Stimulated activated naive CD8-positive, alpha-beta T cell treated with anti-CD3 and anti-CD28 coated beads, Interleukin-15, Interleukin-2, amounts not matched to agents 100 U/mL and 50 U/mL, for 24 hours (primary cell): ENCODE results near the gene ARHGEF28.

ENCODE experiments used
- ATAC-seq: fragments of 150-1000 bp; cut with Tn5 transposase; one replicate; pipeline ENCODE4 v1.10.0; 2021
- DNase-seq: peaks from one replicate; pipeline ENCODE4 v3.0.0; 2021

Gene ARHGEF28

DNA sequence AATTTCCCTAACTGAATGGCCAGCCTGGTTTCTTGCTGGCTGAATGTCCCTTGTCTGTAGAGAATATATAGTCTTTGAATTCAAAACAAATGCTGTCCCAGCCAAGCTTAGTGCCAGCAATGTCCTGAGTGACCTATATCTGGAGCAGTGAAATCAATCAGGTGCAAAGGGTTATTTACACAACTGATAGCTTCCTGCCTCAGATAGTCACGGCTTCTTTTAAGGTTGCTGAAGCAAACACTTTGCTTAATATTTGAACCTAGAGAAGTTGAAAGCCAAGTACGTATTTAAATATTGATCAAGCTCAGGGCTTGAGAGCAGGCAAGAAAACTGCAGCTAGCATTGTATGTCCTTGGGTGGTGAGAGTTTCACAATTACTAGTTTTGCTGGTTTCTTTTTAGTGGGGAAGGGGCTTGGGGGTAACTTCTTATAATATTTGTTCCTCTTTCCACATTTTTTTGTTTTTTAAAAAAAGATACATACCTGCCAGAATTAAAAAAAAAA lies 2.0 kb upstream of the ARHGEF28 start:
- DNase-seq (no peak), ATAC-seq (no peak)

DNA sequence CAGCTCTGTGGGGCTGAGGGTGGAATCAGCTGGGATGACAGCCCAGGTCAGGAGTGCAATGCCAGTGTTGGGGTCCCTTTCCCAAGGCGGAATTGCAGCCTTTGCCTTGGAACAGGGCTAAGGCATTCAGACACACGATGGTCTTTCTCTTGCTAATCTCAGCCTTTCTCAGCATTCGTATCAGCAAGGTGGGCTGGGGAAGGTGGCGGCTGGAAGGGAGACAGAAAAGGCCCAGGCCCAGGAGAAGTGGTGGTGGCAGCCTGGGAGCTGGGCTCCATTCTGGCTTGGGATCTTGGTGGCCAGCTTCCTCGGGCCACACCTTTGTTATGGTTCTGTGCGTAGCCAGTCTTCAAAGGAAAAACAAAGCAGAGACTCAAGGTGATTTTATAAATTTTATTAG lies 1.1 kb upstream of the ARHGEF28 start:
- no peak for DNase-seq
- ATAC-seq, result no peak

DNA sequence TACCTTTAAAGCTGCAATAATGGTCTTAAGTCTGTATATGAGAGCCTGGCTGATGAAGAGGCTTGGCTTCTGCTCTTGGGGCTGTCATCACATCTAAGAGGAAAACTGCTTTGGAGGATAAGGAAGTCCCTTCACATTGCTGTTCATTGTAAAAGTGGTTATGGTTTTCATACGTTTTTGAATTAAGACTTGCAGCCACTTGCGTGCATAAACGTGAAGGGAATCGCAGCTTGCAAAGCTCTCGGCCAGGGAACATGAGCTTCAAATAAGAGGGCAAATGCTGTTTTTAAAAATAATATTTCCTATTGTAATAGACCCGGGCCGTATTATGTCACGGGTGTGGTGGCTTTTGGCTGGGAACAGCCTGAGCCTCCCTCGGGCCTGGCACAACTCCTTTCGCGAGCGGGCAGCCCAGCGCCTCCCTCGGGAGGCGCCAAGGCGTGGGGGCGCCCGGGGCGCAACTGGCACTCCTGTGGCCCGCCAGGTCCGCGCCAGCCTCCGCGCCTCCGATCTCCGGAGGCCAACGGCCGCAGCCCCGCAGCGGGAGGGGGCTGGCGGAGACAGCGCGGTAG lies 538 bp upstream of the ARHGEF28 start:
- DNase-seq (no peak), ATAC-seq (peak; percentile 45)

DNA sequence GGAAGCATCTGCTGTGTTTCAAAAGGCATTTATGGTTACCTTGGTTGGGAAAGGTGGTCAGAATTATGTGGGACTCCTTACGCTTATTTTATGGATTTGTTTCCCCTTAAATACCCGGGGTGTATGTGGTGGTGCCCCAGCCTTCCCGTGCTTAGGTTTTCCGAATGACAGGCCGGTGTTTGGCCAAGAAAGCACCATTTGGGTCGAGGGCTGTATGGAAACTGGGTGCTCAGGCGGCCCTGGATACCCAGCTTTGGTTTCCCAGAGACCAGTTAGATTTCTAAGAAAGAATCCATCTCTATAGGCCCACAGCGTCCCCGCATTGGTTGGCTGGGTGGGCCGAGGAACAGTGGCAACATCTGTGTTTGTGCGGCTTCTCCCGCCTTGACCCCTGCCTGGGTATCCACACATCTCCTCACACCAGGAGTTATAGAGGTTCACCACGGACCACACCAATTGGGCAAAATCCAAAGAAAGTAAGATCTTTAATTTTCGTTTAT lies 868 bp downstream of the ARHGEF28 start:
- no peak for ATAC-seq
- no peak for DNase-seq

DNA sequence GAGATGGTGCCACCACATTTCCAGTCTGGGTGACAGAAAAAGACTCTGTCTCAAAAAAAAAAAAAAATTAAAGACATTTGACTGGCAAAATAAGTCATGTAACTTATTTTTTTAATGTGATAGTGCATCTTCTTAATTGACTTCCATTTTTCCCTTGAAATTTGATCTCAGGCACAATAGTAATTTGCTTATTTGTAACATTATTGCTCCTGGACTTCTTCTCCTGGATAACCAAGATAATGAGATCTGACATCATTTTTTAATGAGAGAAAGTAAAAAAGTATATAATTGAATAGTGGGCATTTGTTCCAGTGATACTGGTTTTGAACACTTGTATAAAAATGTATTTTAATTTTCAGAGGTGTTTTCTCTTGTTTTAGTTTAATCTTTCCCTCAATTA lies 3.5 kb downstream of the ARHGEF28 start:
- ATAC-seq (no peak), DNase-seq (no peak)

DNA sequence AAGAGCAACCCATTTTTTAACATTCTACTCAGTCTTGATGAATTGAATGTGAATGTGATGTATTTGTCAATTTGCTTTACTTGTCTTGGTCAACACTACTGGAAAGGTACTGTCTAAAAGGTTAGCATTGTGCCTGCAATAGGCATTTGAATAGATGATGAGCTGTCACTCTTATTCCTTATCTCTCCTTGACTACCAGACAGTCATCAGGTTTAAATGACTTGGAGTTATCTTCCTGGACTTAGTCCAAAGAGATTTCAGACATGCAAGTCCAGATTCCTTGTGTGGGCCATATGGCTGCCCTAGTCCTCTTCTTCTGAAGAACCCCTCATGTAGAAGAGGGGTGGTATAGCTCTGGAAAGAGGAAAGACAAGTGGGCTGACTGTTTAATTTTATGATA lies 4.8 kb downstream of the ARHGEF28 start:
- DNase-seq (no peak), ATAC-seq (no peak)

DNA sequence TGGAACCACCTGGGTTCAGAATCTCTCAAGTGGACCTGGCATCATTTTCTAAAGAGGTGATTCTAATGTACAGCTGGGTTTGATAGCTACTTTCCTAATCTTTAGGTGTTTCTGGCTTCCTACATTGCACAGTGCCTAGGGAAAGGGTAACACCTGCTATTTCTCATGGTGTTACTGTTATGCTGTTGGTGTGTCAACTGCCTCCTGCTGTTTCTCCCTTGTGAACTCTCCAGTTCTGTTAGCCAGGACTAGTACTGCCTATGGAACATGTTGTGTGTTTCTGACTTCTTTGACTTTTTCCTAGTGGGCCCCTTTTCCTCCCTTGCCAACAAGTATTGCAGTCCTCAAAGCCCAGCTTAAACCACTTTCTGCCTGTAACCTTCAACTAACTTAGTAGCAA lies 5.5 kb downstream of the ARHGEF28 start:
- no peak for DNase-seq
- ATAC-seq, result no peak

DNA sequence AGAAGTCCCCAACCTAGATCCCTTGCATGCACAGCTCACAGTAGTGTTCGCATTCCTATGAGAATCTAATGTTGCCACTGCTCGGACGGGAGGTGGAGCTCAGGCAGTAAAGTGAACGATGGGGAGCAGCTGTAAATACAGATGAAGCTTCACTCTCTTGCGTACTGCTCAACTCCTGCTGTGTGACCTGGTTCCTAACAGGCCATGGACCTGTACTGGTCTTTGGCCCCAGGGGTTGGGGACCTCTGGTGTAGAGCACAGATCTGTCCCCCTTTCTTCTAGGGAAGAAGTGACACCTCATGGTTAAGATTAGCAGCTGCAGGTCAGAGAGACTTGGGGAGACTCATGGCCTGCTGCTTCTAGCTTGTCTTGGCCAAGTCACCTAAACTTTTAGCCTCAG lies 7.1 kb downstream of the ARHGEF28 start:
- no peak for DNase-seq
- ATAC-seq, result no peak

DNA sequence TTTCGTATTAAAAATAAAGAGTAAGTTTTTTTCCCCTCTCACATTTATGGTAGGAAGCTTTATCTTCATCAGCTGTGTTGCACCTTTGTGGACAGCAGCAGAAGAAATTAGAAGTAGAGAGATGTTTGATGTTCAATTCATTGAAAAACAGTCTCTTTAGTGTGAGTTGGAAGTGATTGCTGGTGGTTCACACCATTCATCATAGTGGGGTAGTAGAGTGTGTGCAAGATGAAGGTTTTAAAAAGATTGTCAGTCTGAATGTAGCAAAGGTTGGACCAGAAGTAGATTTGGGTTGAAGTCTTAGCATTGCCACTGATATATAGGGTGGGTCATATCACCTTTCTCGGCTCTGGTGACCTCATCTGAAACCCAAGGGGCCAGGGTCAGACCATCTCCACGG lies 10.4 kb downstream of the ARHGEF28 start:
- no peak for DNase-seq
- ATAC-seq, result no peak

DNA sequence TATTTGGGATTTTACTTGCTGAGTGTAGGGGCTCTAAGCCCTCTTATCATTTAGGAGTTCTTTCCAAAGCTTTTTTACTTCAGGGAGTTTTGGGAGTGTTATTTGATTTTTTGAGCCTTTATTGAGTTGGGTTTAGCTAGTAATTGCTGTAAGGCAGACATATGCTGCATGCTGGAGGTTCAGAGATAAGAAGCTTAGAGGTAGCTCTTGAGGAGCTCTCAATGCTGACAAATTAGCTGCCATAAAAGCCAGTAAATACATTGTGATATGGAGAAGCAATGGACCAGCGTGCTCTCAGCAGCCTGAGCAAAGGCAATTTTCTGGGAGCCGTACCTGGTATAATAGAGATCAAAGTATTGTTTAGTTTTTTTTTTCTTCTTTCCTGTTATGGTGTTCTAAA lies 11.6 kb downstream of the ARHGEF28 start:
- DNase-seq (no peak), ATAC-seq (no peak)

DNA sequence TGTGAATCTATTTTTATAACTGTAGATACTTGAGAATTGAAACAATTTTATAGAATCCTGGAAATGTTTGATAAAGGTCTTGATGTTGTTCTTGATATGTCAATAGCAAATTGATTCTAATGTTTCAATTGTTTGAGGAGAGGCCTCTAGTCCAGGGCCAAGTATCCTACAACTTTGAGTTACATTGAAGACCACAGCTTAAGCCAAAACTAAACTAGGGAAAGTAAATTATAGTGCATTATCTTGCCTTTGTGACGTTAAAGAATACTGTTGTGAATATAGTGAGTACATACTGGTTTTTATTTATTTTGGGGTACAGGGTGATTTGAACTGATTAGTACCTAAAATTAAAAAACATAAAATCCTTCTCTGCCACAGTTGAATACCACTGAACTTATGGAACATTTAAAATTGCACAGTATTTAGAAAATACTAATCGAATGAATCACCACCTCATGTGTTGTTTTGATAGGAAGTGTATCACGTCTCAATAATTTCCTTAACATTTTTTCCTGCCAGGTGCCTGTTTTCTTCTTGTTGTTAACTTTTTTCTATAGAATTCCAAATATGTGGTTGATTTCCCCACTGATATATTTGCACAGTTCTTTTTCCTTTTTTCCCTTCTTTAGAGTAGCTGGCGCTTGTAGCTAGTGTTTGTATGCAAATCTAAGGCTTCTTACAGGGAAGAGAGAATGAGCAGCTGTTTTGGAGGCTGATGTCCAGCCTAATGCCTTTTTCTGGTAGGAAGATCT lies 12.5 kb downstream of the ARHGEF28 start:
- DNase-seq, result no peak
- ATAC-seq, result no peak

DNA sequence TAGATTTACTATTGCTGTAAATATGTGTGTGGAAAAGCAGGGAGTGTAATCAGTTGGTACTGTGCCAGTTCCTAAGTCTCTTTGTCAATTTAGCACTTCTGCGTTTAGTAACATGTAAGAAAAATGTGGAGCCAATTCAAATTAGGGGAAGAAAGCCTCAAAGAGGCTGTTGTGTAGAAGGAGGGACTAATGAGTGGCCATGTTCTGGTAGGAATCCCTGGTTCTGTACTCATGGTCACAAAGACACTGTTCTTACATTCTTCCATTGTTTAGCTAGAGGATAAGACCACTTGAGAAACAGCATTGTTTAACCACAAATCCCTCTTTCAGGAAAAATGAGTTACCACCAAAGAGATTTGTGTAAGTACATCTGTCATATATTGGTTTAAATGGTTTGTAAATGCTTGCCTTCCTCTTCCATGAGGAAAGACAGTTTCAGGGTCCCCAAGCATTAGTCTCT lies 14.9 kb downstream of the ARHGEF28 start:
- no peak for ATAC-seq
- no peak for DNase-seq

DNA sequence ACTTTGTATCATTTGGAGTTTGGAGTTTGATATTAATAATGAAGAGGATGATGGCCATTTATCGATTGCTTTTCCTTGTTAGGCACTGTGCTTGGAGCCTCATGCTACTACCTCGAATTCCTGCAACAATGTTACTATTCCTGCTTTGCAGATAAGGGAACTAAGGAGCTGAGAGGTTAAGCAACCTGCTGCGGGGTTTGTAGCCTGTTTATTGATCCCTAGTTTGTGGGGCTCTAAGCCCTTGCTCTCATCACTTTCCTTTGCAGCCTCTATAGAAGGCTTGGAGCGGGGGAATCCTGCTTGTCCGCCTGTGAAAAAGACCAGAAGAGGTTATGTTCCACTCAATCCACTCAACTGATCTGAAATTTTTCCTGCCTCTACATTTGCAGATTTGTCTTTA lies 15.8 kb downstream of the ARHGEF28 start:
- ATAC-seq (no peak), DNase-seq (no peak)

DNA sequence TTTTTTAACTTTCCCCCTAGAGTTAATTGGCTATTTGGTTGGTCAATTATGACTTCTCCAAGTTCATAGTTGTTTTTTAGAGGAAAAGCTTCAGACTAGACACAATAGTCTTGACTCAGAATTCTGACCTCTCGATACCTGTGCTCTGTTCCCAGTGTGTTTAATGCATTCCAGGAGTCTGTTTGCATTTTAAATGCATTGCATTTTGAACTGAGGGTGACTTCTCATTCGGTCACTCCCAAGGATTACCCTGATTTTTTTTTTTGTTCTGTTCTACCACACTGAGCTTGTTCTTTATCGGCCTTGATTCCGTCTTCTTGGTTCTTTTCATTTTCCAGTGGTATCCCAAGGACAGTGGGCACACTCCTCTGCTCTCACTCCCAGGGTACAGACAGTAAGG lies 16.3 kb downstream of the ARHGEF28 start:
- DNase-seq (no peak), ATAC-seq (no peak)

DNA sequence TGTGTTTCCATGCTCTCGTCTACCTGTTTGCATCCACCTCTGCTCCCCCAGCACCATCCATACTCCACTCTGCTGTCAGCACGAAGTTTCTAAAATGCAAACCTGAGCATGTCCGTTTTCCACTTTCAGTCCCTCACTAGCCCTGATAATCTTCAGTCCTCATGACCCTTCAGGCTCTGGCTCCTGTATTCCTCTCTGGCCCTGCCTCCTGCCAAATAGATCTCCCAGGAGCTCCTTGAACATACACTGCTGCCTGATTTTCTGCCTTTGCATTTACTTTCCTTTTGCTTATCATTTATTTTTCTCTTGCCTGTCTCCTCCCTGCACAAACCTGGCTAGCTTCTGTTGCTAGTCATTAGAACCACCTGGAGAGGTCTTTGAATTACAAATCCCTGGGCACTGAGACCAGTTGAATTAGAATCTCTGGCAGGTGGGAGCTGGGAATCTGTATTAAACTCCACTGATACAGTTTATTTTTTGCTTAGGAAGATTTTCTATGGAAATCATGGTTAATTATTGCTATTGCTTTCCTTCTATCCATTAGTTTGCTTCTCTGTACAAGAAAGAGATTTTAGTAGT lies 18.5 kb downstream of the ARHGEF28 start:
- no peak for ATAC-seq
- DNase-seq, result no peak

DNA sequence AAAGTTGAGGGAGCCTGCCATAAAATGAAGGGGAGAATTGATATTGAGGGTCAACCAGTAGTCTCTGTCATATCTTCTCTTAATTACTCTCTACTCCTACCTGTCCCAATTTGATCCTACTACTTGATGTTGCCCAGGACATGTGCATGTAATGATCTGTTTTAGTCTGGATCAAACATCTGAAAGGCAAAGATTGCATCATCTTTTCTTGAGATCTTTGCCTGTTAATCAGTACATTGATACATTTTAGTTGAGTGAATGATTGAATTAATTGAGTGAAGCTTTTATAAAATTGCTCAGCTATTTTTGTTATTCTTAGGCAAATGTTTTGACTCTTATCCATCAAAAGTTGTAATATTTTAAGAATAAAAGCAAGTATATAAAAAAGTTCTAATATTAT lies 21.7 kb downstream of the ARHGEF28 start:
- ATAC-seq, result no peak
- DNase-seq, result no peak

DNA sequence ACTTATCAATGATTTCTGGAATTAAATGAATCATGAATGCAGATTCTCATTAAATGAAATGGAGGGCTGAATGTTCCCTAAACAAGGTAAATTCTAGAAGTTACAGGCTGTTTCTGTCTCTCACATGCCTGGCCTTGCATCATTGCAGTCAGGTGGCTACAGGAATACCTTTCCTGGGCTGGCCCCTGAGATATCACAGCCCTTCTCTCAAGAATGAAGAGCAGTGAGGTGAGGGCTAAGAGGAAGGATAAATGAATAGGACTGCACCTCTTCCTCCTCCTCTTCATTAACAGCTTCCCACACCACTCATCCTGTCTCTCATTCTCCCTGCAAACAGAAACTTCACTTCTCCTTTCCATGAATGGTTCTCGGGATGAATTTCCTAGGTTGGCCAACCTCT lies 22.5 kb downstream of the ARHGEF28 start:
- ATAC-seq, result no peak
- DNase-seq, result no peak

DNA sequence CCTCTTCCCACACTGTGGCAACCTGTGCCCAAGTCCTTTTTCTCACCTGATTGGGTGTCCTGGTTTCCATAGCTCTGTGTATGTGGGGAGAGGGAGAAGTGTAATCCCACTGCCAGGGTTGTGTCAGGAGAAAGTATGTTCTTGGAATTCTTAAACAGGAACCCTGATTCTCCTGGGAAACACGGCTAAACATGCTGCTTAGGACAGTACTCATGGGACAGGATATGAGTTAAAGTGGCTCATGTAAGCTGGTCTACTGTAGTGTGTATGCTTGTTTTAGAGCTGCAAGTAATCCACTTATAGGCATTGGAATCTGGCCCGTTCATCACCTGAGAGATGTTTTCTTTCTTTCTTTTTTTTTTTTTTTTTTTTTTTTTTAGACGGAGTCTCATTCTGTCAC lies 23.9 kb downstream of the ARHGEF28 start:
- ATAC-seq (no peak), DNase-seq (no peak)

DNA sequence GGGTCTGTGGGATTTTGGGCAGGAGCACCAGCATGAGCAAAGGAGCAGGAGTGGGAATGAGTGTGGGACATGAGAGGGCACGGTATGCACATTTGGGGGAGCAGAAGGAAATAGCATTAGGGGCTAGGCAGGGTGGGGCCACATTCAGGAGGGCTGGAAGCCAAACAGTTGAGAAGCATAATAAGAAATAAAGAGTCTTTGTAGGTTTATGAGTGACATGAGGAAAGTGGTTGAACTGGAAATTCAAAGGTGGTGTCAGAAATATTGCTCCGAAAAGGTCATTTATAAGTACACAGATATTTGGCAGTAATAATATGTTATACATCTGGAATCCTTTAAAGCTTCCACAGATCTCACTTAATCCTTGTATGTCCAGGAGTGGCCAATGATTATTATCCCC lies 26.4 kb downstream of the ARHGEF28 start:
- no peak for DNase-seq
- ATAC-seq, result no peak

DNA sequence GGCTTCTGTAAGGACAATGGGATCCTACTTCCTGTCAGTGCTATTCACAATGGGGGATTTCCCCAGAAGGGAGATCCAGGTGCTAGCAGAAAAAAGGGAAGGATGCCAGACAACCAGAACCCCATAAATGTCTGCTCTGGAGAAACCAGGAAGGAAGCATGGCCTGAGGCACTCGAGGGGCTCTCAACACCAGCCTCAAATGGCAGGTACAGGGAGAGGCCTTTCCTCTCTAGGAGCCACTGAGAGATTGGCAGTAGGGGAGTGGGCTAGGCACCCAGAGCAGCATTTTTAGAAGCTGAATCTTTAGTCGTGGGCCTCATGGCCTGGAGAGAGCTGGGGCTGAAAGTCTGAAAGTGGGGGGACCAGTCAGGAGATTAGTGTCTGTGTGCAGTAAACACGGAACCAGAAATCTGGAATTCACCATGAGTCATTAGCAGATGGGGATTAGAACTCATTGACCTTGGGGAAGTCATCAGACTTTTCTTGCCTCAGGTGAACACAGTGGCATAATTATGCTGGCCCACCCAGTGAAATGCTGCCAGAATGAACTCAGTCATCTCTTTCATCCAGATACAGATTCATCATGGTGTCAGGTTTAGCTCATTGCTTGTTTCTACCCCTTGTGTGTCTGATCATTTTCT lies 28.3 kb downstream of the ARHGEF28 start:
- ATAC-seq (no peak), DNase-seq (no peak)

DNA sequence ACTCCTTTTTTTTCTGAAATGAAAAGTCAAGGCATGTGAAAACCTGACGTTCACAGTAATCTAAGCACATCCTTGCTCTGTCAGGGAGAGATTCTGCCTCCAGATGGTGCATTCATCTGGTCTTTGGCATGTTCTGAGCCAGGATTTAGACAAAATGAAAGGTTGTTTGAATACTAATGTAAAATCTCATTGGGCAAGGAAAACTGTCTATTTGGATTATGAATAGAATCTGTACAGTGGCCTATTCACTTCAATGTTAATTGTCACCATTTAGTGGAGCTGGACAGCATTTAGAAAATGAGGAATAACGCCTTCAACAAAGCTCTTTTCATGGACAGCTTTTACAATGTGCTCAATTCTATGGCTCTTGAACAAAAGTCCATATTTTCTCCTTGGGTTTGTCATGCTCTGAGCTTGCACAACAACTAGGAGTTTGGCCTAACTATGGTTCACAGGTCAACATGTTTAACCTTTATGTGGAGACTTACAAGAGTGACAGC lies 28.9 kb downstream of the ARHGEF28 start:
- ATAC-seq, result no peak
- DNase-seq, result no peak

DNA sequence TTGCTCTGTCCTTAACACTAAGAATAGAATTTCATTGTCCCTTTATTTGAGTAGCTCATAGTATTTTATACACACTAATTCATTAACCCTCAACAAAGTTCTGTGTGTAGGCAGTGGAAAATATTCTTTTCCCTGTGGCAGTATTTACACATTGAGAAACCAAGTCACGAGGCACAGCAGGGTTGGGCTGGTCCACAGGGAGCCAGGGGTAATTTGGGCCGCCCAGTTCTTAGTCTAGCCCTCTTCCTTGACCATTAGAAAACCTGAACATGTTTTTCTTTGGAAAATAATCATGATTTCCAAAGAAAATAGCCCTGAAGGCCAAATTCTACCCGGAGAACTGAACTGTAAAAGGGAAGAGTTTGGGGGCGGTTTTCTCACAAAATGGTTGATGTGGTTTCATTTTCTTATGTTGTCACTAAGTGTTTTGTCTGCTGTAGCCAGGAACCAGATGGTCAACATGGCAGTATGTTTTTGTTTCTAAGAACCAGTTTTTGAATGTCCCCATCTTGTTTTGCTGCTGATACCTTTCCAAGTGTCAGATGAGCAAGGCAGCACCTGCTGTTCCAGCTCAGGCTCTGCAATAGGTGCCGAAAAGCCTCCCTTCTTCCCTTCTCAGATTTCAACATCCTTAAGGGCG lies 29.6 kb downstream of the ARHGEF28 start:
- ATAC-seq (no peak), DNase-seq (no peak)
